Vagina (tissue), 2 donors: ENCODE data around the gene RGS19. TPM values are rescaled to one million over a fixed set of nuclear protein-coding genes. Genes with fewer than 3 reads are reported as not detected.

Experiments used
- DNase-seq, 2 donors: peaks; one replicate each; pipeline ENCODE4 v3.0.0-alpha.2; 2017; ENCODE audit errors: extremely low spot score in 2 of 2
- H3K27ac ChIP-seq: fragments of 200-600 bp; sonication (generic); one replicate; pipeline ENCODE4 v1.5.1; 2019
- H3K27me3 ChIP-seq: fragments of 200-600 bp; sonication (generic); one replicate; pipeline ENCODE4 v1.5.1; 2019
- H3K36me3 ChIP-seq, 2 donors: fragments of 200-600 bp; sonication (generic); one replicate each; pipeline ENCODE4 v1.5.1; 2017 to 2019
- H3K4me1 ChIP-seq: fragments of 200-600 bp; sonication (generic); one replicate; pipeline ENCODE4 v1.5.1; 2019
- H3K4me3 ChIP-seq, 2 donors: fragments of 200-600 bp; sonication (generic); 1 replicate in 1 of 2; 2 replicates in 1 of 2; pipeline ENCODE4 v1.5.1; 2016 to 2019
- H3K9me3 ChIP-seq: fragments of 200-600 bp; sonication (generic); one replicate; pipeline ENCODE4 v1.5.1; 2019
- CTCF ChIP-seq, 3 experiments: fragments of 450-650 bp in 2 of 3; fragments of 200-600 bp in 1 of 3; sonication (generic) in 1 of 3; IDR thresholded peaks; one replicate each; pipeline ENCODE4 v1.5.1; 2017 to 2019; ENCODE audit warnings: antibody characterized with exemption in 3 of 3, mild to moderate bottlenecking in 2 of 3, moderate library complexity in 2 of 3
- POLR2A ChIP-seq, 2 donors: fragments of 450-650 bp; IDR thresholded peaks; one replicate each; pipeline ENCODE4 v1.6.1; 2017; ENCODE audit warnings: antibody characterized with exemption in 2 of 2, mild to moderate bottlenecking in 2 of 2, moderate library complexity in 2 of 2
- POLR2AphosphoS5 ChIP-seq, 2 donors: sonication (generic); formaldehyde crosslinking; IDR thresholded peaks; one replicate each; pipeline ENCODE4 v1.9.0; 2017; ENCODE audit warnings: antibody characterized with exemption in 2 of 2, mild to moderate bottlenecking in 2 of 2, low read depth in 1 of 2; ENCODE audit not compliant: insufficient read depth in 1 of 2
- intact Hi-C: fragments of 100-400 bp; cut with DNase I; formaldehyde crosslinking; loops from one replicate; pipeline ENCODE4 v1.15.1; 2023
- total RNA-seq: library from RNA; depleted of rRNA; stranded (reverse); fragments of >200 nt; gene quantifications from one replicate; pipeline ENCODE4 v1.2.3, GENCODE V29; 2016

Gene RGS19
- total RNA-seq, 1 donor from 2014 or later: 20.6 TPM

- intact Hi-C loops: no loop called here
- H3K27me3 ChIP-seq: peaks cover 7% of the 10 kb centered on the region
- TF ChIP-seq POLR2AphosphoS5 (IDR thresholded peaks at IDR 0.05; ENCODE audit: insufficient read depth in 1 of 2, low read depth in 1 of 2) (no peak), CTCF (IDR thresholded peaks at IDR 0.05) (no peak), POLR2A (IDR thresholded peaks at IDR 0.05) (no peak)
Observed at GRCh38 chr20:64037199-64037497, 42.2 kb downstream of the RGS19 start.

DNA sequence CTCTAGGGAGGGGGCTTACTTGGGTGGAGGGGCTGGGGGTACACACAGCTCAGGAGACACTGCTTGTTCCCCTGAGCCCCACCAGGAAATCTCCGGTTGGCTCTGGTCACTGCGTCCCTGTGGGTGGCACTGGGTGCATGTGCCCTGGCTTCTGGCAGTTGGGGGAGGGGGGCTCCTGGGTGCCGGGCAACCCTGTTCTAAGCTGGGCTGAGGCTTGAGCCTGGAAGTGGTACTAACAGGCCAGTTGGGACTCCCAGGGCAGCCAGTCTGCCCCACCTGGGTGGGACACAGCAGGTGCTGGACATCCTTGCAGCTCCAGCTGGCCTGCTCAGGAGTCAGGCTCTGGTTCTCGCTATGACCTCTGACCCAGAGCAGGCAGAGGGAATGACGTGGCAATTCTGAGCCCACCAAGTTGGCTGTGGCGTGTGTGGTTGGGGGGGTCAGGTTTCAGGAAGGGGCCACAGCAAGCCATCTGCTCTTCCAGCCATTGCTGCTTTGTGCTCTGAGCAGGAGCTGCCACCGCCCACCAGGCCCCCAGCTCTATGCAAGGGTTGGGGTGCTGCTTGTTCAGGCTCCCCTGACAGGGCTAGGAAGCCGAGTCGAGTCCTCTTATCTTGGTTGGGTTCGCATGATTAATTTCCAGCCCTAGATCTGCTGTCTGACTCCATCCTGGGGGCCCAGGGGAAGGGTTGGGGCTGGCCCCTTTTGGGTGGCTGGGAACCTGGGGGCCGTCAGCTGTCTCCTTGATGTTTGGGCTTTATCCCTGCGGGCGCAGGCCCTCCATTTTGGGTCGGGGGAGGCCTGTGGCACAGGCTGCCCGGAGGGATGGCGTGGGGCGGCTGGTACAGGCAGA is 42.7 kb downstream of the RGS19 start:
- H3K36me3 ChIP-seq: peaks cover 0 to 16% of the 10 kb centered on the region in 2 donors
- no peaks in the 10 kb centered on the region for H3K9me3 ChIP-seq
- no peak overlapping the region for H3K4me3 ChIP-seq
- no peak overlapping the region for H3K27ac ChIP-seq
- DNase-seq: no peak
- intact Hi-C loops: no loop called here
- H3K27me3 ChIP-seq: peaks cover 7% of the 10 kb centered on the region
- peaks cover 37% of the 10 kb centered on the region for H3K4me1 ChIP-seq
- TF ChIP-seq POLR2AphosphoS5 (IDR thresholded peaks at IDR 0.05; ENCODE audit: insufficient read depth in 1 of 2, low read depth in 1 of 2) (no peak), POLR2A (IDR thresholded peaks at IDR 0.05) (no peak), CTCF (IDR thresholded peaks at IDR 0.05) (no peak)

More at GRCh38 chr20:64037199-64037497, 42.2 kb downstream of the RGS19 start:
- peaks cover 0 to 10% of the 10 kb centered on the region in 2 donors for H3K36me3 ChIP-seq
- no peak for DNase-seq
- H3K4me1 ChIP-seq: peaks cover 42% of the 10 kb centered on the region
- H3K9me3 ChIP-seq: no peaks in the 10 kb centered on the region
- no peak overlapping the region for H3K4me3 ChIP-seq
- no peak overlapping the region for H3K27ac ChIP-seq

GRCh38 chr20:64035933-64036345 is 43.4 kb downstream of the RGS19 start, which contains the start of gene C20orf204:
Gene C20orf204, plus strand, starts transcription at chr20:64036182. Its CDS starts 142 bp downstream, at chr20:64036324.
- TF ChIP-seq POLR2A (IDR thresholded peaks at IDR 0.05): no peak
- H3K4me3 ChIP-seq: no peak within 1 kb of the TSS
- H3K4me1 ChIP-seq: peaks cover 32% of the 10 kb centered on the region
- no peaks in the 10 kb centered on the region for H3K9me3 ChIP-seq
- DNase-seq: no peak
- H3K27ac ChIP-seq: no peak within 1 kb of the TSS
- peaks cover 0 to 18% of the 10 kb centered on the region in 2 donors for H3K36me3 ChIP-seq
- intact Hi-C loops: no loop called here
- H3K27me3 ChIP-seq: peaks cover 7% of the 10 kb centered on the region

DNA sequence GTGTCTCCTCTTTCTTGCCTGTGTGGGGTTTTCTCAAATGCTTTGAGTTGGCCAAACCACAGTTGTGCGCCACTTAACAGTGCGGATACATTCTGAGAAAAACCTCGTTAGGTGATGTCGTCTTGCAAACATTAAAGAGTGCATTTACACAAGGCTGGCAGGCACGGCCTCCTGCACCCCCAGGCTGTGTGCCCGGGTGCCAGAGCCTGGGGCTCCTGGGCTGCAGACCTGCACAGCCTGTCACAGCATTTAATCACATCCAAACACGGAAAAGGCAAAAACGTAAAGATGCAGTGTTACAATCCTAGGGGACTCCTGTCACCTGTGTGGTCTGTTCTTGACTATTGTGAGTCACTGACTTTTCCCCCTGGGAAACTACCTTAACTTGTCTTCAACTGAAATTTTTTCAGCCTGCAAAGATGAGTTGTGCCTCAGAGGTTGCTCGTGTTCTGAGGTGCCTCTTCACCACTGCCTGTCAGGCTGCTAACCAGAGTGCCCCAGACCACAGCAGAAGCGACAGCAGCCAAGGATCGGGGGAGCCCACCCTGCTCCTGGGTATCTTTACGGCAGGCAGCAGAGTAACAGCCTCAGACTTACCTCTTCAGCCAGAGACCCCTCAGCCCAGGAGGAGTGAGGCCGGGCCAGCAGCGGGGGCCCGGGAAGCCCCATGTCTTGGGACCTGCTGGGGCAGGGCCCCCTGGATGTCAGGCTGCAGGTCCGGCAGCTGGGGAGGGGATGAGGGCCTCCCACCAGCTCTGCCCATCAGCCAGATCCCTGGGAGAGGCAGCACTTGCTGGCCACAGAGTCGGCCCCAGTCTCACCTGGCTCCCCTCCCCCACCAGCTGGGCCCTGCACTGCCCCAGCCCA is 44.0 kb downstream of the RGS19 start:
- Histone ChIP-seq H3K27me3 (peaks cover 7% of the 10 kb centered on the region), H3K27ac (no peak overlapping the region), H3K36me3 (peaks cover 0 to 24% of the 10 kb centered on the region in 2 donors), H3K9me3 (no peaks in the 10 kb centered on the region), H3K4me3 (no peak overlapping the region), H3K4me1 (peaks cover 27% of the 10 kb centered on the region)
- intact Hi-C loops: no loop called here
- no peak for DNase-seq
- TF ChIP-seq CTCF (IDR thresholded peaks at IDR 0.05): no peak
- TF ChIP-seq POLR2A (IDR thresholded peaks at IDR 0.05): no peak
- TF ChIP-seq POLR2AphosphoS5 (IDR thresholded peaks at IDR 0.05; ENCODE audit: insufficient read depth in 1 of 2, low read depth in 1 of 2): no peak

GRCh38 chr20:64033981-64034493 is 45.3 kb downstream of the RGS19 start:
- Histone ChIP-seq H3K27ac (no peak overlapping the region), H3K27me3 (peaks cover 7% of the 10 kb centered on the region), H3K36me3 (peaks cover 0 to 37% of the 10 kb centered on the region in 2 donors), H3K9me3 (no peaks in the 10 kb centered on the region), H3K4me3 (no peak overlapping the region), H3K4me1 (peaks cover 14% of the 10 kb centered on the region)
- DNase-seq: no peak
- TF ChIP-seq CTCF (IDR thresholded peaks at IDR 0.05): no peak
- TF ChIP-seq POLR2A (IDR thresholded peaks at IDR 0.05): no peak
- TF ChIP-seq POLR2AphosphoS5 (IDR thresholded peaks at IDR 0.05; ENCODE audit: insufficient read depth in 1 of 2, low read depth in 1 of 2): no peak
- intact Hi-C loops: no loop called here
